GM19467 (cell line): Measurements from ENCODE around the gene TSGA10IP.

Experiments used
- ATAC-seq: cut with Tn5 transposase; IDR thresholded peaks from one replicate; pipeline ENCODE4 v1.9.1; 2021; ENCODE audit warnings: mild to moderate bottlenecking, moderate library complexity; ENCODE audit not compliant: unreplicated experiment

The TSGA10IP gene

GRCh38 chr11:65917434-65918210 lies 27.7 kb upstream of the TSGA10IP start:
- ATAC-seq: no peak

GRCh38 chr11:65918211-65919140 lies 26.8 kb upstream of the TSGA10IP start, which contains the start of gene C11orf68:
C11orf68 (minus strand) TSS chr11:65919062; CDS start chr11:65919031, 31 bp downstream.
- ATAC-seq: peak; percentile 26

DNA sequence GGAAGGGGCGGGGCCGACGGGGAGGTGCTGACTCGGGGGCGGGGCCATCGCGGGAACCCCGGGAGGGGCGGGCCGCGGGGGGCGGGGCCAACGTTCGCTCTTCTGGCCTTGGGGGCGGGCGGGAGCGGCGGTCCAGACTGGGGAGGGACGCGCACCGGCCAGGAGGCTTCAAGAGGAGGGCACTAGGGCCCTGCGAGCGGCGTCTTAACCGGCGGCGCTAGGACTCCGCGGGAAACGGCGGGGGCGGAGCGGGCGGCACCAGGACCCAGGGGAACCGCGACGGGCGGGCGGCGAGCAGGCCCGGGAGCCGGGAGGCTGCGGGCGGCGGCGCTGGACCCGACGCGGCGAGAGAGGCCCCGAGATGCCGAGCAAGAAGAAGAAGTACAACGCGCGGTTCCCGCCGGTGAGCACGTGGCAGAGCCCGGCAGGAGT lies 26.1 kb upstream of the TSGA10IP start, which contains the start of gene DRAP1:
Gene DRAP1 (plus strand): TSS at position 286 of the 432 bp plus-strand sequence. CDS start 76 bp downstream, at position 362.
- peak; percentile 77 for ATAC-seq

- ATAC-seq: peak; percentile 29
Observed at GRCh38 chr11:65919573-65920371, 25.5 kb upstream of the TSGA10IP start.

- no peak for ATAC-seq
Observed at GRCh38 chr11:65920372-65920802, 24.9 kb upstream of the TSGA10IP start.

DNA sequence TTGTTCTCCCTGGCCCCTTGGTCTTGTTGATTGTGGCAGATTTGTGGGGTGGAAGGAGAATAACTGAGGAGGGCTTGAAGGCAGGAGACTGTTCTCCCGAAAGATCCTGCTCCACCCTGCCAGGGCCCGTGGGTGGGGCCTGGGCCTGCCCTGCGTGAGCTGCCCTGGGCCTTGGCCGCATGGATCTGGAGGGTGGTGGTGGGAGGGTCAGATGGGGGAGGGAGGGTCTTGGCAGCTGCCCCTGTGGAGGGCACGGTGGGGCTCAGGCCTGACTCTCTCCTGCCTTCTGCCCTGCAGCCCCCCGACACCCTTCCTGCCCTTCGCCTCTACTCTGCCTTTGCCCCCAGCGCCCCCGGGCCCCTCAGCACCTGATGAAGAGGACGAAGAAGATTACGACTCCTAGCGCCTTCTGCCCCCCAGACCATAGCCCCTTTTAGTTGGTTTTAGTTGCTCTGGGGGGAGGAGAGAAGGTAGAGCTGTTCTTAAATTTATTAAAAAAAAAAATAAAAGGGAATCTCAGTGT lies 24.2 kb upstream of the TSGA10IP start:
- ATAC-seq: no peak

DNA sequence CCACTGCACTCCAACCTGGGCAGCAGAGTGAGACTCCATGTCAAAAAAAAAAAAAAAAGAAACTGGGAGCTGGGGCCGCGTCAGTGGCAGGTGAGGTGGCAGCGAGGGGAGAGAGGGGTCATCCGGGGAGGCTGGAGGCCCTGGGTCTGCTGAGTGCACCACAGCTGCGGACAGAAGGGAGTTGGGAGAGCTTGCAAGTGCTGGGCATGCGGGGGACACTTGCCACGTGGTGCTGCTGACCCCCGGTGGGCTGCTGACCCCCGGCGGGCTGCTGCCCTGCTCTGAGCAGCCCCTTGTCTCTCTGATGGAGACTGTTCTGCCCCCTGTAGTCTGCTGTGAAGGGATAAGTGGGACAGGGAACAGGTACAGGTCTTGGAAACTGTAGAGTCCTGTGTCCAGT lies 23.4 kb upstream of the TSGA10IP start:
- no peak for ATAC-seq

- ATAC-seq: no peak
Observed at GRCh38 chr11:65922565-65922964, 22.7 kb upstream of the TSGA10IP start.

DNA sequence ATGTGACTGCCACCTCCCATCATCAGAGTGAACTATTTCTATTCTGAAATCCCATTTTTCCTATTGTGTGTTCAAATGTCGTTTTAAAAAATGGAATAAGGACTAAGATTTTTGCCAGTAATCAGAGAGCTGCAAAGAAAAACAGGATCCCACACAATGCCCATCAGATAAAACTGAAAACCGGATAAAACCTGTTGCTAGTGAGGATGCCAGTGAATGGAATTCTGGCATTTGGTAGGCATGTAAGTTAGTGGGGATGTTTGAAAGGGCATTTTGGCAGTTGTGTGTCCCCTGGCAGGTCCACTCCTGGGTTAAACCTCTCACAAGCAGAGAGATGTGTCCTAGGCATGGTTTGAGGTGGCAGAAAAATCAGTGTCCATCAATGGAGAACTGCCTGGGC lies 19.9 kb upstream of the TSGA10IP start:
- ATAC-seq: no peak

GRCh38 chr11:65927904-65928397 lies 17.3 kb upstream of the TSGA10IP start:
- ATAC-seq: peak; percentile 61

GRCh38 chr11:65928667-65929066 lies 16.6 kb upstream of the TSGA10IP start:
- ATAC-seq: no peak

DNA sequence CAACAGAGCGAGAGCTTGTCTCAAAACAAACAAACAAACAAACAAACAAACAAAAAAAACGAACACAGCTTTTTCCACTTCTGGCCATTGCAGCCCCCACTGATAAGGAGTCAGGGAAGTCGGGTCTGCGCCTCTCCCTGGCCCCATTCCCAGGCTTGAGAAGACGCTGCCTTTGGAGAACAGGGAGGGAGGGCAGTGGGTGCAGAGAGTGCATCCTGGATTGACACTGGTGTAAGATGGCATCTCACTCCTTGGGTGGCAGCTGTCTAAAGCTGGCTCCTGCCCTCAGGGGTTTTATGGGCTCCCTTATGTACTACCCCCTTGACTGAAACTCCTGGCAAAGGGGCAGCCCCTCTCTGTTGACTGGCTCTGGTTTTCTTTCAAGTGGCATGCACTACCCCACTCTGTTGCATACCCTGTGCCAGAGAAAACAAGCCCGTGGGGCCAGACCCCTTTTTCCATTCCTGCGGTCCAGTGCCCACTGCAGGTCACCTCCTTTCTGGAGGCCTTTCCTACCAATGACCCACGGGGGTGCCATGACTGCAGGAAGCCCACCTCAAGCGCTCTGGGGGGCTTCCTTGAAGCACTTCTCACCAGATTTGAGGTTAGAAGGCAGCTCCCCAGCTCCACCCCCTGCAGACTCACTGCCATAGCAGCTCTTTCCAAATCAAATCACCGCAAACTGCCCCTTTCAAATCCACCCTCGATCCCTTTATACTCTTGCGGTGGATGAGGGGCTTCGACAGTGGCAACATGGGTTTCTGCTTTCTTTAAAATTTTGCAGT lies 13.3 kb upstream of the TSGA10IP start:
- ATAC-seq: no peak

GRCh38 chr11:65932558-65932919 lies 12.7 kb upstream of the TSGA10IP start:
- no peak for ATAC-seq

DNA sequence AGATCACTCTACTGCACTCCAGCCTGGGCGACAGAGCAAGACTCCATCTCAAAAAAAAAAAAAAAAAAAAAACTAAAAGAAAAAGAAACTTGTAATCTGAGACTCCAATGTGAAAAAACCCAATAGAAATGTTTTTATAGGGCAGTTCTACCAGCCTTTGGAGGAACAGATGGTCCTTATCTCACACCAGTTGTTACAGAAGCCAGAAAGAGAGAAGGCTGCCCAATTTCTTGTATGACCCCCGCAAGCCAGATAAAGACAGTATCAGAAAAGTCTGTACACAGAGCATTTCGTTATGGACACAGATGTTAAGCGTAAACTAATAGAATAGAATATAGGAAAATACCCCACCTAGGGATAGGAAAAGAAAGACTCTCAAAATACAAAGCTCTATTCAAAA lies 11.3 kb upstream of the TSGA10IP start:
- ATAC-seq: no peak

GRCh38 chr11:65937766-65938165 lies 7.5 kb upstream of the TSGA10IP start:
- ATAC-seq: no peak

DNA sequence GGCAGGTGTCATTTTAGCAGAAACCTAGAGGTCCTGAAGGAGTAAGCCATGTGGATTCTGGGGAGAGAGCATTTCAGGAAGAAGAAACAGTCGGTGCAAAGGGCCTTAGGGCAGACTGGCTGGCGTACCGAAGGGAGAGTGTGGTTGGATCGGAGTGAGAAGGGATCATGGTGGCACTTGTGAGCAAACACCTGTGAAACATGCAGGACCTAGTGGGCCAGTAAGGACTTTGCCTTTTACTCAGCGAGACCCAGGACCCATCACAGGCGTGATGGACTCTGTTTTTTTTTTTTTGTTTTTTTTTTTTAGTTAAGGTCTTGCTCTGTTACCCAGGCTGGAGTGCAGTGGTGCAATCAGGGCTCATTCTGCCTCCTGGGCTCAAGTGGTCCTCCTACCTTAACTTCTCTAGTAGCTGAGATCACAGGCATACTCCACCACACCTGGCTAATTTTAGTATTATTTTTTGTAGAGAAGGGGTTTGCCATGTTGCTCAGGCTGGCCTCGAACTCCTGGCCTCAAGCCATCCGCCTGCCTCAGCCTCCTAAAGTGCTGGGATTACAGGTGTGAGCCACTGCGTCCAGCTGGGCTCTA lies 3.5 kb upstream of the TSGA10IP start:
- no peak for ATAC-seq

DNA sequence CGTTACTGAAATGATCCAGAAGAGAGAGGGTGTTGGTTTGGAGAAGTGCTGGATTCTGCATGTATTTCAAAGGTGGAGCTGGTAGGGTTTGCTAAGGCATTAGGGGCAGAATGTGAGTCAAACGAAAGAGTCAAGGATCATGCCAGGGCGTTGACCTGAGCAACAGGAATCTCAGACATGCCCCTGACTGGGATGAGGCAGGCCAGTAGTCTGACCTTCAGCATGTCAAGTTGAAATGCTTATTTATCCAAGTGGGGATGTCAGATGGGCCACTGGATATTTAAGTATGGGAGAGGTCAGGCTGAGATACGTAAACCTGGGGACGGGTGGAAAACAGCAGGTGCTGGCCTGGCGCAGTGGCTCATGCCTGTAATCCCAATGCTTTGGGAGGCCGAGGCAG lies 2.7 kb upstream of the TSGA10IP start:
- no peak for ATAC-seq

GRCh38 chr11:65944191-65944590 lies 1.1 kb upstream of the TSGA10IP start:
- ATAC-seq: no peak

- no peak for ATAC-seq
Observed at GRCh38 chr11:65944767-65945166, 513 bp upstream of the TSGA10IP start.
